Measurements from ENCODE around the gene CLCN2. TPM values are rescaled to one million over a fixed set of nuclear protein-coding genes. Genes with fewer than 3 reads are reported as not detected.

The CLCN2 gene
- total RNA-seq, 1 donor from 2014 or later, result 9.6 TPM

GRCh38 chr3:184333700-184334099 lies 27.7 kb downstream of the CLCN2 start:
- intact Hi-C loops (cut with micrococcal nuclease), result loop anchor here (1.0 to 2.0 kb wide), 3 partner anchors 19 to 35 kb away; partner anchors contain the start of genes EIF4G1 and PSMD2
- no peak for DNase-seq (ENCODE audit: low spot score)
- Mint-ChIP-seq H3K27ac (peak overlapping the region; percentile 95), H3K4me1 (ENCODE audit: low read depth) (peaks cover 53% of the 10 kb centered on the region), H3K4me3 (ENCODE audit: low read depth) (peak overlapping the region; percentile 17), H3K27me3 (ENCODE audit: low read depth) (no peaks in the 10 kb centered on the region), H3K36me3 (ENCODE audit: low read depth) (peaks cover 64% of the 10 kb centered on the region), H3K9me3 (no peaks in the 10 kb centered on the region)

- Mint-ChIP-seq H3K36me3 (ENCODE audit: low read depth) (peaks cover 69% of the 10 kb centered on the region), H3K4me1 (ENCODE audit: low read depth) (peaks cover 54% of the 10 kb centered on the region), H3K27ac (peak overlapping the region; percentile 95), H3K4me3 (ENCODE audit: low read depth) (no peak overlapping the region), H3K27me3 (ENCODE audit: low read depth) (no peaks in the 10 kb centered on the region), H3K9me3 (no peaks in the 10 kb centered on the region)
- no peak for DNase-seq (ENCODE audit: low spot score)
- intact Hi-C loops (cut with micrococcal nuclease), result no loop called here
Measured at GRCh38 chr3:184333190-184333589, 28.2 kb downstream of the CLCN2 start.

GRCh38 chr3:184332370-184333090 lies 28.9 kb downstream of the CLCN2 start:
- DNase-seq (ENCODE audit: low spot score), result no peak
- Mint-ChIP-seq H3K9me3 (no peaks in the 10 kb centered on the region), H3K27ac (peak overlapping the region; percentile 95), H3K4me1 (ENCODE audit: low read depth) (peaks cover 49% of the 10 kb centered on the region), H3K36me3 (ENCODE audit: low read depth) (peaks cover 74% of the 10 kb centered on the region), H3K27me3 (ENCODE audit: low read depth) (no peaks in the 10 kb centered on the region), H3K4me3 (ENCODE audit: low read depth) (no peak overlapping the region)
- intact Hi-C loops (cut with micrococcal nuclease), result no loop called here

- Mint-ChIP-seq H3K27me3 (ENCODE audit: low read depth) (no peaks in the 10 kb centered on the region), H3K27ac (no peak overlapping the region), H3K36me3 (ENCODE audit: low read depth) (peaks cover 97% of the 10 kb centered on the region), H3K4me1 (ENCODE audit: low read depth) (peaks cover 31% of the 10 kb centered on the region), H3K4me3 (ENCODE audit: low read depth) (no peak overlapping the region), H3K9me3 (no peaks in the 10 kb centered on the region)
- intact Hi-C loops (cut with micrococcal nuclease), result no loop called here
- DNase-seq (ENCODE audit: low spot score), result no peak
Measured at GRCh38 chr3:184328516-184328915, 32.9 kb downstream of the CLCN2 start.

GRCh38 chr3:184327171-184327570 lies 34.2 kb downstream of the CLCN2 start:
- peaks cover 97% of the 10 kb centered on the region for H3K36me3 Mint-ChIP-seq (ENCODE audit: low read depth)
- no peaks in the 10 kb centered on the region for H3K9me3 Mint-ChIP-seq
- no peaks in the 10 kb centered on the region for H3K27me3 Mint-ChIP-seq (ENCODE audit: low read depth)
- no peak overlapping the region for H3K4me3 Mint-ChIP-seq (ENCODE audit: low read depth)
- intact Hi-C loops (cut with micrococcal nuclease), result no loop called here
- H3K4me1 Mint-ChIP-seq (ENCODE audit: low read depth), result peaks cover 17% of the 10 kb centered on the region
- H3K27ac Mint-ChIP-seq, result no peak overlapping the region
- DNase-seq (ENCODE audit: low spot score), result no peak

- H3K27me3 Mint-ChIP-seq (ENCODE audit: low read depth), result no peaks in the 10 kb centered on the region
- intact Hi-C loops (cut with micrococcal nuclease), result no loop called here
- H3K4me3 Mint-ChIP-seq (ENCODE audit: low read depth), result no peak overlapping the region
- peak overlapping the region; percentile 59 for H3K27ac Mint-ChIP-seq
- H3K36me3 Mint-ChIP-seq (ENCODE audit: low read depth), result peaks cover 97% of the 10 kb centered on the region
- DNase-seq (ENCODE audit: low spot score), result no peak
- no peaks in the 10 kb centered on the region for H3K9me3 Mint-ChIP-seq
- peaks cover 17% of the 10 kb centered on the region for H3K4me1 Mint-ChIP-seq (ENCODE audit: low read depth)
Measured at GRCh38 chr3:184325715-184326369, 35.6 kb downstream of the CLCN2 start.

GRCh38 chr3:184325269-184325668 lies 36.1 kb downstream of the CLCN2 start:
- intact Hi-C loops (cut with micrococcal nuclease), result no loop called here
- Mint-ChIP-seq H3K4me3 (ENCODE audit: low read depth) (no peak overlapping the region), H3K36me3 (ENCODE audit: low read depth) (peaks cover 98% of the 10 kb centered on the region), H3K27ac (peak overlapping the region; percentile 64), H3K4me1 (ENCODE audit: low read depth) (peaks cover 17% of the 10 kb centered on the region), H3K27me3 (ENCODE audit: low read depth) (no peaks in the 10 kb centered on the region), H3K9me3 (no peaks in the 10 kb centered on the region)
- no peak for DNase-seq (ENCODE audit: low spot score)

- no peak overlapping the region for H3K27ac Mint-ChIP-seq
Measured at GRCh38 chr3:184323696-184324095, 37.7 kb downstream of the CLCN2 start.

GRCh38 chr3:184322731-184323487 lies 38.5 kb downstream of the CLCN2 start:
- Mint-ChIP-seq H3K4me1 (ENCODE audit: low read depth) (peaks cover 19% of the 10 kb centered on the region), H3K27me3 (ENCODE audit: low read depth) (no peaks in the 10 kb centered on the region), H3K27ac (no peak overlapping the region), H3K4me3 (ENCODE audit: low read depth) (no peak overlapping the region), H3K36me3 (ENCODE audit: low read depth) (peaks cover 95% of the 10 kb centered on the region), H3K9me3 (no peaks in the 10 kb centered on the region)
- intact Hi-C loops (cut with micrococcal nuclease), result no loop called here
- no peak for DNase-seq (ENCODE audit: low spot score)

More at GRCh38 chr3:184323696-184324095, 37.7 kb downstream of the CLCN2 start:
- Mint-ChIP-seq H3K36me3 (ENCODE audit: low read depth) (peaks cover 99% of the 10 kb centered on the region), H3K27me3 (ENCODE audit: low read depth) (no peaks in the 10 kb centered on the region), H3K9me3 (no peaks in the 10 kb centered on the region), H3K4me3 (ENCODE audit: low read depth) (no peak overlapping the region), H3K4me1 (ENCODE audit: low read depth) (peaks cover 20% of the 10 kb centered on the region)
- intact Hi-C loops (cut with micrococcal nuclease), result no loop called here
- DNase-seq (ENCODE audit: low spot score), result no peak

- no peak overlapping the region for H3K27ac Mint-ChIP-seq
- DNase-seq (ENCODE audit: low spot score), result no peak
- H3K4me3 Mint-ChIP-seq (ENCODE audit: low read depth), result no peak overlapping the region
- H3K9me3 Mint-ChIP-seq, result no peaks in the 10 kb centered on the region
- no peaks in the 10 kb centered on the region for H3K27me3 Mint-ChIP-seq (ENCODE audit: low read depth)
- H3K36me3 Mint-ChIP-seq (ENCODE audit: low read depth), result peaks cover 95% of the 10 kb centered on the region
- peaks cover 30% of the 10 kb centered on the region for H3K4me1 Mint-ChIP-seq (ENCODE audit: low read depth)
- intact Hi-C loops (cut with micrococcal nuclease), result no loop called here
Measured at GRCh38 chr3:184321666-184322065, 39.7 kb downstream of the CLCN2 start.

GRCh38 chr3:184320104-184320445 lies 41.3 kb downstream of the CLCN2 start:
- Mint-ChIP-seq H3K27ac (no peak overlapping the region), H3K4me1 (ENCODE audit: low read depth) (peaks cover 30% of the 10 kb centered on the region), H3K4me3 (ENCODE audit: low read depth) (no peak overlapping the region), H3K27me3 (ENCODE audit: low read depth) (no peaks in the 10 kb centered on the region), H3K9me3 (no peaks in the 10 kb centered on the region), H3K36me3 (ENCODE audit: low read depth) (peaks cover 93% of the 10 kb centered on the region)
- intact Hi-C loops (cut with micrococcal nuclease), result no loop called here
- no peak for DNase-seq (ENCODE audit: low spot score)

- Mint-ChIP-seq H3K27ac (peak overlapping the region; percentile 29), H3K4me3 (ENCODE audit: low read depth) (peak overlapping the region; percentile 87), H3K36me3 (ENCODE audit: low read depth) (peaks cover 64% of the 10 kb centered on the region), H3K9me3 (no peaks in the 10 kb centered on the region), H3K4me1 (ENCODE audit: low read depth) (peaks cover 25% of the 10 kb centered on the region), H3K27me3 (ENCODE audit: low read depth) (no peaks in the 10 kb centered on the region)
- no peak for DNase-seq (ENCODE audit: low spot score)
- intact Hi-C loops (cut with micrococcal nuclease), result no loop called here
Measured at GRCh38 chr3:184317201-184317600, 44.2 kb downstream of the CLCN2 start.

- H3K4me3 Mint-ChIP-seq (ENCODE audit: low read depth), result peak overlapping the region; percentile 87
- intact Hi-C loops (cut with micrococcal nuclease), result no loop called here
- no peak for DNase-seq (ENCODE audit: low spot score)
- peaks cover 25% of the 10 kb centered on the region for H3K4me1 Mint-ChIP-seq (ENCODE audit: low read depth)
- H3K9me3 Mint-ChIP-seq, result no peaks in the 10 kb centered on the region
- H3K27me3 Mint-ChIP-seq (ENCODE audit: low read depth), result no peaks in the 10 kb centered on the region
- peak overlapping the region; percentile 86 for H3K27ac Mint-ChIP-seq
- H3K36me3 Mint-ChIP-seq (ENCODE audit: low read depth), result peaks cover 60% of the 10 kb centered on the region
Measured at GRCh38 chr3:184316792-184317191, 44.6 kb downstream of the CLCN2 start.

Data from activated T-helper 2 cell treated with anti-CD3 and anti-CD28 coated beads, Interferon-gamma antibody, Interleukin-2, Interleukin-4, amounts not matched to agents 10 μg/mL and 5 μg/mL and 100 μg/mL, durations not matched to agents 14 hours and 24 hours and 36 hours (primary cell).